Urinary bladder (tissue), 4 donors: ENCODE data around the gene PDE1A. TPM values are rescaled to one million over a fixed set of nuclear protein-coding genes. Genes with fewer than 3 reads are reported as not detected.

Experiments used
- DNase-seq: peaks from one replicate; pipeline ENCODE4 v3.0.0-alpha.2; 2015; ENCODE audit errors: extremely low spot score
- H3K27ac ChIP-seq: one replicate; pipeline ENCODE4 v1.5.1; 2013; ENCODE audit warnings: low read depth, mild to moderate bottlenecking, moderate library complexity
- H3K36me3 ChIP-seq: one replicate; pipeline ENCODE4 v1.6.1; 2013; ENCODE audit warnings: mild to moderate bottlenecking, moderate library complexity; ENCODE audit not compliant: insufficient read depth
- H3K4me1 ChIP-seq: one replicate; pipeline ENCODE4 v1.6.1; 2013; ENCODE audit warnings: mild to moderate bottlenecking, moderate library complexity; ENCODE audit not compliant: insufficient read depth
- H3K4me3 ChIP-seq: one replicate; pipeline ENCODE4 v1.5.1; 2013; ENCODE audit warnings: low read depth, low read length
- WGBS: extraction: QIAGEN DNeasy Blood & Tissue Kit; methylation state at CpG from one replicate; pipeline ENCODE4 v1.1.7; 2013; 5-methylcytosine and 5-hydroxymethylcytosine counted together
- polyA plus RNA-seq: library from polyadenylated mRNA; stranded (reverse); fragments of 200-250 nt; gene quantifications from one replicate; pipeline ENCODE4 v1.2.3, GENCODE V29; 2013
- total RNA-seq: library from RNA; depleted of rRNA; stranded (reverse); fragments of >200 nt; gene quantifications from one replicate; pipeline ENCODE4 v1.2.3, GENCODE V29; 2014
- donor health status: healthy with polysubstance abuse.
- donor health status: healthy.

The PDE1A gene
- total and polyA plus RNA-seq, 2 donors: 17.1 to 49.9 TPM

DNA sequence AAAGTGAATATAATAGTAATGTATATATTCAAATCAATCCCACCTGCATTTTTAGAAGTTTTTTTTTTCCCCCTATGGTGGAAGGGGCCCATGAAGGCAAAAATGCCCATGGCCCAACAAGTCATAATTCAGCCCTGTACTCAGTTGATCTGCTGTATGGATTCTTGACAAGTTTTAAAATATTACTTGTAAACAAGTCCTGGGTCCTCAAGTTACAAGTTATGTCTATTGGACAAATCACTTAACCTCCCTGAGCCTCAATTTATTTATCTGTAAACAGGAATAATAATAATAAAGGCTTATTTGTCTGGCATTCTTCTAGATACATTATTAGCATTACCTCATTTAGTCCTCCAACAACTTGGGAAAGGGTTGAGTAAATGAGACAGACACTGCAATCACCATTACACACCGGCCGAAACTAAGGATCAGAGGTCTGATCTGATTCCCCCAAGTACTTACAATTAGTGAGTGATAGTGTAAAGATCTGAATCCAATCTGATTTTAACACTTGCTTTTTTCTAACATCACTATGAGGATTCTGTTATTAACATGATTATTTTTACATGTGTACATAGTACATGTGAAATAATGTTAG lies 66.1 kb downstream of the PDE1A start:
- H3K36me3 ChIP-seq: no peaks in the 10 kb centered on the region
- no peak overlapping the region for H3K27ac ChIP-seq
- H3K4me3 ChIP-seq: no peak overlapping the region
- no peaks in the 10 kb centered on the region for H3K4me1 ChIP-seq
- WGBS: 77% methylated on average over 2 of the region's 2 CpGs
- DNase-seq: no peak

DNA sequence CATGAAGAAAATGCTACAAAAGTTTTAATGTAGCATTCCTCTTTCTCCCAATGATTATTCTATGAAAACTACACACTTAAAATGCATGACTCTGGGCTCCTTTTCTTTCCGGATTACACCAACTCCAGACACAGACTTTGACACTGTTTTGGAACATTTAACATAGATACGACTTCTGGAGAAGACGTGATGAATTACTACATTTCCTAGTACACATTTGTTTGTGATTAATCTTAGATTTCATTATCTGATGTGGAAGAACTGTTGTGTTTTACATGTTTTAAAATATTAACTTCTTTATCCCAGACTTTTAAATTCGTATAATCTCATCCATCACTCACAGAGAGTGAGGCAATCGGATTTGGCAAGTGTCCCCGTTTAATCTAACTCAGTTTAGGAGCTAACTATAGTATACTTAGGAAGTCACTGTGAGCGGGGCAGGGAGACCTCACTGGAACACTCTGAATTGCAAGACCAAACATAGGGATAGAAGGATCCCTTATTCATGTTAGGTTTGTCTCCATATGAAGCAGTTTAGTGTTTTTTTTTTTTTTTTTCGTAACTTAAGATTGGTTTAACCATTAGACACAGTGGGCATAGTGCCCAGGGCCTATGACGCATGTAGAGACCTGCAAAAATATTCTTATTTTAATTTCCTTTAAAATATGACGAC lies 66.7 kb downstream of the PDE1A start:
- Histone ChIP-seq H3K4me3 (no peak overlapping the region), H3K27ac (no peak overlapping the region), H3K4me1 (no peaks in the 10 kb centered on the region), H3K36me3 (no peaks in the 10 kb centered on the region)
- 26% methylated on average over 10 of the region's 10 CpGs for WGBS
- no peak for DNase-seq

GRCh38 chr2:182359027-182359989 lies 67.5 kb downstream of the PDE1A start:
- WGBS: 35% methylated on average over 8 of the region's 8 CpGs
- no peak for DNase-seq
- Histone ChIP-seq H3K36me3 (no peaks in the 10 kb centered on the region), H3K4me1 (no peaks in the 10 kb centered on the region), H3K4me3 (no peak overlapping the region), H3K27ac (no peak overlapping the region)

GRCh38 chr2:182358601-182359000 lies 68.2 kb downstream of the PDE1A start:
- H3K4me3 ChIP-seq: no peak overlapping the region
- no peak for DNase-seq
- no peaks in the 10 kb centered on the region for H3K4me1 ChIP-seq
- H3K36me3 ChIP-seq: no peaks in the 10 kb centered on the region
- WGBS: 76% methylated on average over 3 of the region's 3 CpGs
- no peak overlapping the region for H3K27ac ChIP-seq

DNA sequence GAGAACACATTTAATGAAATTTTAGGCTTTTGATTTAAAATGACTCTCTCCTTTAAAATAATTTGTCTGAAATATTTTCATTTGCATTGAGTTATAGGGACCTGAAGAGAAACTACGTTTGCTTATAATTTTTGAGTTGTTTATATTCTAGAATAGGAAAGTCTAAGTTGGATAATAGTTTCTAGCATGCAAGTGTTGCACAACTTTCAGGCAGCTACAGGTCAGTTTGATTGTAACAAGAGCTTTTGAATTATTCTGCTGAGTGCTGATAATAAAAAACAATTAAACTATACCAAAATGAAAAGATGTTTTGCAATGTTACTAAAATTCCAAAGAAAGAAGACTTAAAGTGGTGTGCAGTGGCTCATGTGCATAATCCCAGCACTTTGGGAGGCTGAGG lies 71.0 kb downstream of the PDE1A start:
- Histone ChIP-seq H3K27ac (no peak overlapping the region), H3K4me1 (no peaks in the 10 kb centered on the region), H3K4me3 (no peak overlapping the region), H3K36me3 (no peaks in the 10 kb centered on the region)
- 38% methylated on average over 1 of the region's 1 CpG for WGBS
- DNase-seq: no peak

DNA sequence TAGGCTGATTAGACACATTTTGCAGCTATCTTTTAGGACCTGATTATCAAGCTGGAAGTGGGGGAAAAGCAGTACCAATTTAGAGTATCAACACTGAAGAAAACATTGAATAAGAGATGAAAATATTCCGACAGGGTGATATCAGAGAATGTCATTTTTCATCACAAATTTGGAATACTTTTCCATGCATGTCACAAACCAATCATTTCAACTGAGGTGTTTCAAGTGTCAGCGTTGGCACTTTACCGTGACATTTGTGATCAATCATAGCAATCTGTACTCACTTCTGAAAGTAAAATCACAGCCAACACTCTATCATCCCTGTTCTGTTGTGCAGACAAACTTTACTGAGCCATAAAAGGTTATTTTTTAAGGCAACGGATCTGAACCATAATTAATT lies 75.4 kb downstream of the PDE1A start:
- H3K27ac ChIP-seq: no peak overlapping the region
- DNase-seq: no peak

DNA sequence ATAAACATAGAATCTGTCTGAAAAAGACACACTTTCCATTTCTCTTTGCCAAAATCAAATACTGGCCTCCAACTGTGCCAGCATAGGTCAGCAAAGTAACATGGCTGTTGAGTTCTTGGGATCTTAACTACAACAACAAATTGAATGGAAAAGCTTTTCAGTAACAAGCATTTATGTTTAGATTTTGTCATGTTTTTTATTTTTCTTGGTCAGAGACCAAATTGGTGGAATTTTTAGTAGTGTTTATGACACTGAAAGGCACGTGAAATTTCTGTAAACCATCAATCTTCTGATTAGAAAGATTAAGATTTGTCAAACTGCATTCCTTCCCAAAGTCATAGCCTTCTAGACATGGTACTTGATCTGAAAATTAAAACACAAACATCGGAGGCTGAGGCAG lies 77.6 kb downstream of the PDE1A start:
- Histone ChIP-seq H3K4me1 (no peaks in the 10 kb centered on the region), H3K4me3 (no peak overlapping the region), H3K27ac (no peak overlapping the region), H3K36me3 (no peaks in the 10 kb centered on the region)
- 43% methylated on average over 2 of the region's 2 CpGs for WGBS
- no peak for DNase-seq

More for the DNA sequence above, 75.4 kb downstream of the PDE1A start:
- no peaks in the 10 kb centered on the region for H3K4me1 ChIP-seq
- H3K4me3 ChIP-seq: no peak overlapping the region
- H3K36me3 ChIP-seq: no peaks in the 10 kb centered on the region
- 96% methylated on average over 4 of the region's 4 CpGs for WGBS

GRCh38 chr2:182345384-182345783 lies 81.5 kb downstream of the PDE1A start:
- Histone ChIP-seq H3K27ac (no peak overlapping the region), H3K4me1 (no peaks in the 10 kb centered on the region), H3K4me3 (no peak overlapping the region), H3K36me3 (no peaks in the 10 kb centered on the region)
- 96% methylated on average over 3 of the region's 3 CpGs for WGBS
- DNase-seq: no peak

DNA sequence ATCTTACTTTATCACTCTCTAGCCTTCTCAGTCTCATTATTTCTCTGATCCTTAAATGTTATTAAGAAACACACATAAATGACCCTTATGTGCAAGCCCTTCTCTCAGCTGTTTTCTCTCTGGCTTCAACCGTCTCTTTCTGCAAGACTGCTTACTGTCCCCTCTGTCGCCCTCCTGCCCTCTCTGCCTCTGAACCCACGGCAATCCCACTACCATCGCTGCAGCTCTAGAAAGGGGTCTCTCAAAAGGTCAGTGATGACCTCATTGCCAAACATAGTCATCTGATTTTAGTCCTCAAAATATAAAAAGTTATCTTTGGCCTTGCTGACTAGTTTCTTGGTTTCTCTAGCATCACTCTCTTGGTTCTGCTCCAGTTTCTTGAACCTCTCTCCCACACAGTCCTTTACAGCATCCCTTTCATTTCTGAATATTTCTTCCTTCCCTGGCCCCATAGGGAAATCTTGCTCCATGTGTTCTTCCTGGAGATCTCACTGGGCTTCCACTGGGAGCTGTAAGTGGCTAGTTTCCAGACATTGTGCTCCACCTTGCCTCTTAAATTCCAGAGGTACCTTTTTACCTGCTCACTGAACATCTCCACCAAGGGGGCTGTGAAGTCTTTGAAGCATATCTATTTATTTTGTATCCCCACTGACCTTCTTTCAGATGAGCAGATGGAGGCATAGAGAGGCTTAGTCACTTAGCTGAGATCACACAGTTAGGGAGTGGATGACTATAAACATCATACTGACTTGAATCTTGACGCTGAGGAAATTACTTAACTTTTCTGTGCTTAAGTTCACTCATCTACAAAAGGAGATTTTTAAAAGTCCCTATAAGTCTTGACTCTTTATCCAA lies 96.2 kb downstream of the PDE1A start:
- WGBS: 83% methylated on average over 5 of the region's 5 CpGs
- Histone ChIP-seq H3K4me3 (no peak overlapping the region), H3K27ac (no peak overlapping the region), H3K4me1 (no peaks in the 10 kb centered on the region), H3K36me3 (no peaks in the 10 kb centered on the region)
- DNase-seq: no peak

DNA sequence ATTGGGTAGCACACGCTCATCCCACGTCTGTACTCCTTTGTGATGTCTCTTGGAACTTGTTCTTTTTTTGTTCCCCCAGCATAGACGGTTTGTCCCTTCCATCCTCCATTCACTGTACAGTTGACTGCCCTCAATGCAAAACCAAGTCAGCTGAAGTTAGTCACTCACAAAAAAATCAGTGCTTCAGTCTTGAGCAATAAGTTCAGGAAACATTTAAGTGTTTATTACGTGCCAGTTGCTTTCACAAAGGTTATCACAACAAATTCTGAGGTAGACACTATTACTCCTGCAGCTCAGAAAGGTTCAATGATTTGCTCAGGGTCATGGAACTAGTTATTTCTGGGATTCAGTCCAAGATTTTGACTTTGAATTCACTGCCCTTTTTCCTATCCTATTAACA lies 102.2 kb downstream of the PDE1A start:
- no peaks in the 10 kb centered on the region for H3K36me3 ChIP-seq
- 90% methylated on average over 4 of the region's 4 CpGs for WGBS

GRCh38 chr2:182321096-182321495 lies 105.7 kb downstream of the PDE1A start:
- 57% methylated on average over 1 of the region's 1 CpG for WGBS

More for the DNA sequence above, 102.2 kb downstream of the PDE1A start:
- DNase-seq: no peak
- Histone ChIP-seq H3K4me1 (no peaks in the 10 kb centered on the region), H3K4me3 (no peak overlapping the region), H3K27ac (no peak overlapping the region)

GRCh38 chr2:182319556-182320505 lies 107.0 kb downstream of the PDE1A start:
- DNase-seq: no peak
- 86% methylated on average over 4 of the region's 4 CpGs for WGBS
- no peaks in the 10 kb centered on the region for H3K36me3 ChIP-seq
- H3K4me1 ChIP-seq: no peaks in the 10 kb centered on the region
- H3K27ac ChIP-seq: no peak overlapping the region
- no peak overlapping the region for H3K4me3 ChIP-seq

More at GRCh38 chr2:182321096-182321495, 105.7 kb downstream of the PDE1A start:
- H3K27ac ChIP-seq: no peak overlapping the region
- no peak for DNase-seq
- no peak overlapping the region for H3K4me3 ChIP-seq
- H3K36me3 ChIP-seq: no peaks in the 10 kb centered on the region
- no peaks in the 10 kb centered on the region for H3K4me1 ChIP-seq
